K562 (cell line): ENCODE results near the gene LIAS.

Experiments used
- CTCF ChIP-seq, 3 experiments: IDR thresholded peaks in 2 of 3; conservative IDR thresholded peaks in 1 of 3; 2 replicates each; pipeline ENCODE4 v1.5.1; 2011 to 2012; ENCODE audit warnings: low read length in 3 of 3, mild to moderate bottlenecking in 3 of 3, control low read depth in 2 of 3, improper control_type of control experiment in 1 of 3, inconsistent platforms in 1 of 3, low read depth in 1 of 3, mixed read lengths in 1 of 3, moderate library complexity in 1 of 3; ENCODE audit not compliant: insufficient read depth in 2 of 3
- E2F6 ChIP-seq, 2 experiments: IDR thresholded peaks; 2 replicates each; pipeline ENCODE4 v1.6.1; 2011; ENCODE audit warnings: borderline replicate concordance in 1 of 2, control low read depth in 1 of 2, low read depth in 1 of 2, low read length in 1 of 2, mild to moderate bottlenecking in 1 of 2, mixed read lengths in 1 of 2, moderate library complexity in 1 of 2; ENCODE audit not compliant: insufficient read depth in 1 of 2, insufficient read length in 1 of 2, poor library complexity in 1 of 2, severe bottlenecking in 1 of 2; ENCODE audit errors: extremely low read depth in 1 of 2
- POLR2A ChIP-seq: fragments of 450-650 bp; conservative IDR thresholded peaks from 2 replicates; pipeline ENCODE4 v1.6.1; 2016
- ZNF584 ChIP-seq: fragments of 200-800 bp; sonication (Bioruptor generic); IDR thresholded peaks from 2 replicates; pipeline ENCODE4 v1.6.1; 2016; ENCODE audit warnings: low read depth, mild to moderate bottlenecking, missing genetic modification characterization, missing compliant biosample characterization

- TF ChIP-seq E2F6 (IDR thresholded peaks at IDR 0.05; ENCODE audit: borderline replicate concordance in 1 of 2, extremely low read depth in 1 of 2, insufficient read depth in 1 of 2, insufficient read length in 1 of 2, low read depth in 1 of 2, low read length in 1 of 2, poor library complexity in 1 of 2, severe bottlenecking in 1 of 2) (peak; percentile 48), POLR2A (no peak), CTCF (IDR thresholded peaks at IDR 0.05 in 2 of 3, conservative IDR thresholded peaks at IDR 0.05 in 1 of 3; ENCODE audit: insufficient read depth in 2 of 3, low read depth in 1 of 3, low read length in 3 of 3) (no peak), ZNF584 (CRISPR knock-in tag) (no peak)
Observed at GRCh38 chr4:39526765-39527295, 68.0 kb downstream of the LIAS start.
